GM20431 (cell line): ENCODE results near the gene HCAR3.
"Not testable (repeated sequence)": the region's sequence is repeated elsewhere in the genome, so short reads cannot be mapped to it uniquely, and the experiment has no call there.

Experiments used
- in situ Hi-C: fragments of 300-500 bp; cut with MseI, MboI; formaldehyde crosslinking; loops from one replicate; pipeline ENCODE4 v1.15.0; 2020; ENCODE audit warnings: low sequenced_read_pairs; ENCODE audit not compliant: unreplicated experiment

HCAR3 gene

DNA sequence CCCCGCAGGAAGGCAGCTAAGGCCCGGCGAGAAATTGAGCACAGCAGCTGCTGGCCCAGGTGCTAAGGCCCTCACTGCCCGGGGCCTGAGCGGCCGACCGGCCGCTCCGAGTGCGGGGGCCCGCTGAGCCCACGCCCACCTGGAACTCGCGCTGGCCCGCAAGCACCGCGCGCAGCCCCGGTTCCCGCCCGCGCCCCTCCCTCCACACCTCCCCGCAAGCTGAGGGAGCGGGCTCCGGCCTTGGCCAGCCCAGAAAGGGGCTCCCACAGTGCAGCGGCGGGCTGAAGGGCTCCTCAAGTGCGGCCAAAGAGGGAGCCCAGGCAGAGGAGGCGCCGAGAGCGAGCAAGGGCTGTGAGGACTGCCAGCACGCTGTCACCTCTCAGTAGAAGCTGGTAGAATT, 39.8 kb downstream of the HCAR3 start:
- in situ Hi-C loops, result not testable (repeated sequence)

DNA sequence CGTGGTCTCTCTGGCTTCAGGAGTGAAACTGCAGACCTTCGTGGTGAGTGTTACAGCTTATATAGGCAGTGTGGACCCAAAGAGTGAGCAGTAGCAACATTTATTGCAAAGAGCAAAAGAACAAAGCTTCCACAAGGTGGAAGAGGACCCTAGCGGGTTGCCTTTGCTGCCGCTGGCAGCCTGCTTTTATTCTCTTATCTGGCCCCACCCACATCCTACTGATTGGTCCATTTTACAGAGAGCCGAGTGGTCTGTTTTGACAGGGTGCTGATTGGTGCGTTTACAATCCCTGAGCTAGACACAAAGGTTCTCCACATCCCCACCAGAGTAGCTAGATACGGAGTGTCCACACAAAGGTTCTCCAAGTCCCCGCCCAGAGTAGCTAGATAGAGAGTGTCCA, 40.6 kb downstream of the HCAR3 start:
- in situ Hi-C loops, result not testable (repeated sequence)

DNA sequence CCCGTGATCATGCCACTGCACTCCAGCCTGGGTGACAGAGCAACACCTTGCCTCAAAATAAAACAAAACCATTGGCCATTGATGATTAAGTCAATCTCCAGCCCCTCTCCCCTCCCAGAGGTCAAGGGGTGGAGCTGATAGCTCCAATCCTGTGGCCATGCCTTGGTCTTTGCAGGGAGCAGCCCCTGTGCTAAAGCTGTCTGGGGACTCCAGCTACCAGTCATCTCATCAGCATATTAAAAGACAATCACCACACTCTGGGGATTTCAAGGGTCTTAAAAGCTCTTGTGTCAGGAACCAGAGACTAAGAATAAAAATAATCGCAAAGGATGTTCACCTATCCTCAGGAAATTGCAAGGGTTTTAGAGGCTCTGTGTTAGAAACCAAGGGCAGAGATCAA, 44.1 kb downstream of the HCAR3 start:
- in situ Hi-C loops, result no loop called here

DNA sequence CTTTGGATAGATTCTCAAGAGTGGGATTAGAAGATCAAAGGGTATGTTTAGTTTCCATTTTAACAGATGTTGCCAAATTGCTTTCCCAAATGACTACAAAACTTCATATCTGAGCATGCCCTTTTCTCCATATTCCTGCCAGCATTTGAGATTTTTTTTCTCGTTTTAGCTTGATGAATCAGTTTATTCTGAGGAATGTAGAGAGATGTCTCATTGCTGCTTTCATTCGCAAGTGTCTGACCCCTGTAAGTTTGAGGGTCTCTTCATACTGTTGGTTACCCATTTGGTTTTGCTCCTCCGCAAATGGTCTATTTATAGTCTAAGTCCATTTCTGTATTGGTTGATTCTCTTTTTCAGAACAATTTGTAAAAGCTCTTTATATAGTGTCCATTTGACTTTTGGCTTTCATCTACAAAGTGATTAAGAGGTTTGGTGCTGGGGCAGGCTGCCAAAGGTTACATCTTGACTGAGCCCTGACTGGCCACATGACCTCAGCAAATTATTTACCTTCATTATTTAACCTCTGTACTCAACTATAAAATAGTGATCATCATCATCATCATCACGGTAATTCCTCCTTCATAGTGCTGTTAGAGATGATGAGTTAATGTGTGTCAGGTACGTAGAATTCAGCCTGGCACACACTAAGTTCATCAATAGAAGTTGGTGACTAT, 47.1 kb downstream of the HCAR3 start:
- in situ Hi-C loops, result no loop called here

DNA sequence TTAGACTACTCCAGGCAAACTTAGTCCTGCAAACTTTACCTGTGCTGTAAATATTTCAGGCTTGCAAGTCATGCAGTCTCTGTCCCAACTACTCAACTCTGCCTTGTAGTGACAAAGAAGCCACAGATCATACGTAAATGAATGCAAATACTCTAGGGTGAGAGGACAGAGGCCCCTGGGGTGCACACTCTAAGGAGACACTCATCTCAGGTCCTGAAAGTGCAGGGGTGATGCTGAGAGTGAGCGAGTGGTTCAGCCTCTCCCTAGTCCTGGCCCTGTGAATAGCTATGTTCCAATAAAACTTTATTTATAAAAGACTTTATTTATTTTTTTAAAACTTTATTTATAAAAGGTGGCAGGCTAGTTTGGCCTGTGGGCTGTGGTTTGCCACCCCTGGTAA, 48.3 kb downstream of the HCAR3 start:
- in situ Hi-C loops, result no loop called here

DNA sequence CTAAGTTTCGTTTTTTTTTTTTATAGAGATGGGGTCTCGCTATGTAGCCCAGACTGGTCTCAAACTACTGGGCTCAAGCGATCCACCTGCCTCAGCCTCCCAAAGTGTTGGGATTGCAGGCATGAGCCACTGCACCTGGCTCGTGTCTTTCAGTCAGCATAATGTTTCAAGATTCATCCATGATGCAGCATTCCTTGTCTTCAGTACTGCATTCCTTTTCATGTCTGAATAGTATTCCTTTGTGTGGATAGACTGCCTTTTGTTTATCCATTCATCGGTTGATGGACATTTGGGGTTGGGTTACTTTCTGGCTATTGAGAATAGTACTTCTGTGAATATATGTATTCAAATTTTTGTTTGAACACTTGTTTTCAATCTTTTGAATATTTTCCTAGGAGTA, 50.9 kb downstream of the HCAR3 start:
- in situ Hi-C loops, result no loop called here

DNA sequence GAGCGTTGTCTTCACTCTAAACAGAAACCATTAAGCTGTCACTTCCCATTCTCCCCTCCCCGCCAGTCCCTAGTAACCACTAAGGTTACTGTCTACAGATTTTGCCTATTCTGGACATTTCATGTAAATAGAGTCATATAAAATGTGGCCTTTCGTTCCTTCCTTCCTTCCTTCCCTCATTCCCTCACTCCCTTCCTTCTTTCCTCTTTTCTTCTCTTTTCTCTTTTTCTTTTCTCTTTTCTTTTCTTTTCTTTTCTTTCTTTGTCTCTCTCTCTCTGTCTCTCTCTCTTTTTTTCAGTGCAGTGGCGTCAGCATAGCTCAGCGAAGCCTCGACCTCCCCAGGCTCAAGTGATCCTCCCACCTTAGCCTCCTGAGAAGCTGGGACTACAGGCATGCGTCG, 51.3 kb downstream of the HCAR3 start:
- in situ Hi-C loops, result no loop called here
